Tongue (tissue), 2 donors: ENCODE data around the gene EPN2. TPM values are rescaled to one million over a fixed set of nuclear protein-coding genes. Genes with fewer than 3 reads are reported as not detected.

Experiments
- DNase-seq: peaks from one replicate; pipeline ENCODE4 v3.0.0-alpha.2; 2015
- total RNA-seq: library from RNA; depleted of rRNA; stranded (reverse); fragments of >200 nt; gene quantifications from one replicate; pipeline ENCODE4 v1.2.3, GENCODE V29; 2014

Gene EPN2
- total RNA-seq, 1 donor from 2014 or later: 48.8 TPM

- DNase-seq: no peak
These were observed 94.0 kb downstream of the EPN2 start for GRCh38 chr17:19331134-19331533.

- DNase-seq: peak; percentile 40
These were observed 94.5 kb downstream of the EPN2 start for GRCh38 chr17:19331543-19332245.

GRCh38 chr17:19332371-19333131, 95.4 kb downstream of the EPN2 start:
- peak; percentile 66 for DNase-seq

GRCh38 chr17:19333132-19333440, 95.9 kb downstream of the EPN2 start:
- no peak for DNase-seq

DNA sequence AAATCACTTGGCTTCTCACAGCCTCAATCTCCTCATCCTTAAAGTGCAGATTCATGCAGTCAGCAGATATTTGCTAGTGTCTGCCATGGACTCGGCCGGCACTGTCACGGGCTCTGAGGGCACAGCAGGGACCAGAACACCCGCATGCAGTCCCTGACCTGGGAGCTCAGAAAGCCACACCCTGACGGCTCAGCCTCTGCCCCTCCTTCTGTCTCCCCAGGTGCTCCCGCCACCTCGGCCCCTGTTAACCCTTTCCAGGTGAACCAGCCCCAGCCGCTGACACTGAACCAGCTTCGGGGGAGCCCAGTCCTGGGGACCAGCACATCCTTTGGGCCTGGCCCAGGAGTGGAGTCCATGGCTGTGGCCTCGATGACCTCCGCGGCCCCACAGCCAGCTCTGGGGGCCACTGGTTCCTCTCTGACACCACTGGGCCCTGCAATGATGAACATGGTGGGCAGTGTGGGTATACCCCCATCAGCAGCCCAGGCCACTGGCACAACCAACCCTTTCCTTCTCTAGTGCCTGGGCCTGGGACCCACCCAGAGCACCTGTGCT, 96.6 kb downstream of the EPN2 start:
- DNase-seq: no peak

GRCh38 chr17:19334331-19334730, 97.2 kb downstream of the EPN2 start:
- no peak for DNase-seq

- no peak for DNase-seq
These were observed 98.9 kb downstream of the EPN2 start for GRCh38 chr17:19335951-19336631.

DNA sequence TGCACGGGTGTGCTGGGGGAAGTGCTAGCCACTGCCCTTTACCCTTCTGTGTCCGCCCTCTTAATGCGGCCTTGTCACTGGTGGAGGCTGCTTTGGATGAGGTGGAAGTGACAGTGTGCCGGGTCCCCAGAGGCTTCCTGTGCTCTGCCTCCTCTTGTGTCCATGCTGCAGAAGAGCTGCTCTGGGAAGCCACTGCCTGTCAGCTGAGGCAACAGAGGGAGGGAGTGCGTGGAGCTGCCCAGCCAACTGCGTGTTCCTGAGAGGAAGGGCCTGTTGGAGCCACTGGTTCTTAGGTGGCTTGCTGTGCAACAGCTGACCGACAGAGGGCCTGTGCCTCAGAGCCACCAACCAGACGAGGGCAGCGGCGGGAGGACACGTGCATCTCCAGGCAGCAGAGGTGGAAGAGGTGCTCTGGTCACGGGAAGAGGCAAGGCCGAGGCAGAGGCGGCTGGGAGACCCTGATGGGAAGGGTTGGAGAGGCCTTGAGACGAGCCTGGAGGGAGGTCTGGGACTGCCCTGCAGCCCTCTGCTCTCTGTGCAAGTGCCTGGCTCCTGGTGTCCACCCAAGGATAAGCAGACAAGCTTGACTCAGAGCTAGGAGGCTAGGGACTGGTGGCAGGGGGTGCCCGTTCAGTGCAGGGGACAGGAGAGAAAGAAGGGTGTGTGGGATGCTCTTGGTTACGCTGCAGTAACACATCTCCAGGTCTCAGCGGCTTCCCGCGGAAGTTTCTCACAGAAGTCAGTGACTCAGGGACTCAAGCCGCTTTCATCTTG, 100.0 kb downstream of the EPN2 start:
- no peak for DNase-seq

GRCh38 chr17:19337712-19338023, 100.5 kb downstream of the EPN2 start:
- no peak for DNase-seq

DNA sequence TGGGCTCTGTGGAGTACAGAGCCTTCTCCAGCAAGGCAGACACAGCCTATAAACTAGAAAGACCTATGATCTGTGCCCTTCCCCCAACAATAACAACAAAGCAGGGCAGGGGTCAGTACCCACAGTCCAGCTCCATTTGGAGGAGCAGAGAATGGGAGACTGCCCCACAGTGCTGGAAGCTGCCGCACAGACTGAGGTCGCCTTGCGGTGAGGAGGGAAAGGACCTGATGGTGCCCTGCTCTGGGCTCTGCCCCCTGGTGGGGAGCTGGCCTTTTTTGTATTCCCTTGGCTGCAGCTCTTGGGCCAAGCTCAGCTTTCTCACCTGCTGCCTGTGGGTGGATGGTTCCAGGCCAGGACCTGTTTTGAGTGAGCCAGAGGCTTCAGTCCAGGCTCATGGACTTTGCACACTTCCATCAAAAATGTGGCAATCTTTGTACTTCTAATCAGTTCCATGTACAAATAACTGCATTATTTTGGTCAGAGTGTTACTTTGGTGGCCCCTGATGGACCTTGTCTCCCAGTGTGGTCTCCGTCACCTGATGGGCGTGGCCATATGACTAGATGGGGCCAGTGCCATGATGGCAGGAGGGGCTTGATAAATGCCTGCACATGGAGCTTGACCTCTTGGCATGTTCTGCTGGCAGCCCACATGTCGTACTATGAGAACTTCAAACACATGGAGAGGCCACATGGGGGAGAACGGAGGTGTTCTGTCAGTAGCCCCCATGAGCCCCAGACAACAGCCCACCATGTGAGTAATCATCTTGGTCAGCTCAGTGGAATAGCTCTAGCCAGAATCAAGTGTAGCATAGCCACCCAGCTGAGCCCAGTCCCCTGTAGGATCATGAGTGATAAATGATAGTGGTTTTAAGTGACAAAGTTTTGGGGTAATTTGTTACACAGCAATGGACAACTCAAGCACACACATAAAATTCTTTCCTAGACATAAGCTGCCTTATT, 101.1 kb downstream of the EPN2 start:
- peak; percentile 47 for DNase-seq

DNA sequence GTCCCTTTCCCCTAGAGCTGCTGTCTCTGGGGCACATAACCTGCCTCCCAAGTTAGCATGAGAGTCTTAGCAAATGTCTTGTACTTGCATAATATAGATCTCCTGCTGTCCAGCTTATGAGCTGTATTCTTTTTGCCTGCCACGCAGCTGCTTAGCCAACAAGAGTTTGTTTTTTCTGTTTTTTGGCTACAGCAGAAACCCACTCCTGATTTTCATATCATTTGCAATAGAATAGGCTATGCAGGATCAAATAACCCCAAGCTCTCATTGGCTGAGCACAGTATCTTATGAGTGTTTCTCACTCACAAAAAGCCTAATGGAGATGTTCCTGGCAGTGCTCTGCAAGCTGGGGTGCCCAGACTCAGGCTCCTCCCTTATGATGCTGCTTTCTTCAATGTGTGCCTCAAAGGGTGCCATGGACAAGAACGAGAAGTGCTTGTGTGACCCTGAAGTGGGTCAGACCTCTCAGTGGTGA, 102.2 kb downstream of the EPN2 start:
- no peak for DNase-seq

- no peak for DNase-seq
These were observed 104.1 kb downstream of the EPN2 start for GRCh38 chr17:19341211-19341631.

DNA sequence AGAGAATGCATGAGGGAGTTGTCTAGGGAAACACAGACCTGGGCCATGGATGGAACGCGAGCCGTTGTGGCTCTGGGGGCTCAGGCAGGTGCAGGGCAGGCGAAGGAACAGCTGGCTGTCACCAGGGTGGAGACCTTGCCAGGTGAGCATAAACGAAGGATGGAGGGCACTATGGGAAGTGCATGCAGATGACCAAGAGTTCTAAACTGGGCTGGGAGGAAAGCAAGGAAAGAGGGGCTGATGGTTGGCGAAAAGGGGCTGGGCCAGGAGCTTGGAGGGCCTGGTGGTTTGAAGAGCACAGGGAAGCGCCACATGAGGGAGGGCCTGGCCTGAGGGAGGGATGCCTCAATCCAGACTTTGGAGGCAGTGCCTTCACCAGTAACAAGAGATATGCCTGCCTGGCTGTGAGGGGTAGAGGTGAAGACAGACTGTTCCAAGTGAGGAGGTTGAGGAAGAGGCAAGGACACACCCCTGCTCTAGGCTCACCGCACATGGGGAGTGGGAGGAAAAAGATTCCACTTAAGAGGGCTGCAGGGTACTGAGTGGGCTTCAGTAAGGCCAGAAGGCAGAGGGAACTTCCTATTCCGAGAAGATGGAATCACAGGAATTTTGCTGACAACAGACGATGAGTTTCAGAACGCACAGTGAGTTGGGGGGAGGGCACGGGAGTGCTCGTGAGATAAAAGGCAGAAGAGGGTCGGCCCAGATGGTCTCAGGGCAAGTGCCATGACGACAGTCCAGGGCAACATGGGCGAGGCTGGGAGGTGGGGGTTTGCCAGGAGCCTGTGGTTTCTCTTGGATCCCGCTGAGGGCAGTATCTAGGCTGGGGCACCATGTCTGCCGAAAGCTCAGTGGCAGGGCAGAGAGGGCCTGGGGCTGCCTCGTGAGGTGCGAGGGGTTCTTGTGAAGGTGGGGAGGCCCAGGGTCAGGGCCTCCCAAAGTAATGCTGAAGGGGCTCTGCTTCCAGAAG, 104.8 kb downstream of the EPN2 start:
- DNase-seq: no peak

DNA sequence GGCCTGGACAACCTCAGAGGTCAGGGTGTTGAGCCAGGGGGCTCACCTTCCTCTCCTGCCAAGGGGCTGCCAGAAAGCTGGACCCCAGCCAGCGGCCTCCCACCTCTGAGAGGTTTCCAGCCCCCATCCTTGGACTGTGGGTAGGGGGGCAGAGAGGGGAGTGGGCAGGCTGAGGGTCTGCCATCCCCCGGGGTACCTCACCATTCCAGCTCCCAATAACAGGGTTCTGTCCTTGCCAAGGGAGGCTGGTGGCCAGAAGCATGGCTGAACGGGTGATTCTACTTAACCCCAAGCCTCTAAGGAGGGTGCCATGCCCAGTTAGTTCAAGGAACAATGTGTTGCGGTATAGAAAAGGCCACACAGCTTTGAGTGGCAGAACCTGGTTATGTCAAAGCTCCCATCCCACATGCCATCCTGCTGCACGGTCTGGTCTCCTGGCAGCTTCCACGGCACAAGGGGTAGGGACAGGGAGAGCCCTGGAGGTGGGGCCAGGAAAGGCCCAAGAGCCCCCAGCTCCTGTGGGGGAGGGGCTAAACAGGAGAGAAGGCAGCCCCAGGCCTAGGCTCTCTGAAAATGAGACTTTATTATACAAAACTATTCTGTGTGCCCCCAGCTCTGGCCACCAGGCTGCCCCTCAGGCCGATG, 105.6 kb downstream of the EPN2 start:
- DNase-seq: no peak

DNA sequence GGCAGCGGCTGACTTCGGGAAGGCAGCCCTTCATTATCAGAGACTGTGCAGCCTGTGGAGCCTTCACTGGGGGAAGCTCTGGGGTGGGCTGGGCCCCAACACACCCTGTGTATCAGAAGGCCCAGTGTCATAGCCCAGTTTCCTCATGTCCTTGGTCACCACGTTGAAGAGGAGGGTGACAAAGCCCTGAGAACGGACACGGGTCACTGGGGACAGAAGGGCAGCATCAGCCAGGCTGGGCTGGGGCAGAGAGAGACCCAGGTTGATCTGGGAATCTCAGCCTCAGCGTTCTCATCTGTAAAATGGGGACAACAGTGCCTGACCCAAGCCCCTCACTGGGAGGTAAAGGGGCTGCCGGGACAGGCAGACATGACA, 106.1 kb downstream of the EPN2 start:
- no peak for DNase-seq

GRCh38 chr17:19343671-19344151, 106.5 kb downstream of the EPN2 start:
- no peak for DNase-seq

DNA sequence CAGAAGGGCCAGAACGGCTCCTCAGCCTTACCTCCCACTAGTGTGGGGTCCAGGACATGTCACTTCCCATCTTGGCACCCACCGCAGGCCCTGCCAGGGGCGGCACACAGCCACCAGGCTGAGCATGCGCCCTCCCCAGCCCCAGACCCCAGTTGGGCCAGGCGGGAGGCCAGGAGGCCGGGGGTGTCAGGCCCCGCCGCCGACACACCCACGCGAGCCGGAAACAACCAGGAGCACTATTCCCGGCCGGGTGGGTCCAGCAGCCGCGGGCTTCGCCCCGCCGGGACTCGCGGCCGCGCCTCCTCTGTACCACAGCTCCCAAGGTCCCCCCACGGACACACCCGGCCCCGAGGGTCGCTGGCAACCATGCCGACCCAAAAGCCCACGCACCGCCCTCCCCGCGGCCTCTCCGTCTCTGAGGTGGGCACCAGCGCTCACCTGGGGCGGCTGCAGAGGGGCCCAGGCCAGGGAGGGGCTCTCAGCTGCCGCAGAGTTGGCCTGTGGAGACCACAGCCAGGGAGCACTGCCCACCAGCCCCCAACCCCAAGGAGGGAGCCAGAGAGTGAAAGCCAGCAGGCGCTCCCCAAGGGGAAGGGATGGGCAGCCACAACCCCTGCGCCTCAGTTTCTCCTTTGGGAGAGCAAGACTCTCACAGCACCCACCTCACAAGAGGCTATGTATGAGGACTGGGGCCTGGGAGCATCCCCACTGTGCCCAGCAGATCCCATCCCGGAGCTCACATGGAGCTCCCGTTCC, 107.3 kb downstream of the EPN2 start:
- no peak for DNase-seq

GRCh38 chr17:19345067-19345460, 107.9 kb downstream of the EPN2 start:
- DNase-seq: no peak
